Sigmoid colon (tissue), 3 donors: Measurements from ENCODE around the gene HAAO.

Experiments used
- CTCF ChIP-seq, 4 experiments: fragments of 450-650 bp in 3 of 4; fragments of 200-600 bp in 1 of 4; IDR thresholded peaks; one replicate each; pipeline ENCODE4 v1.5.1; 2016 to 2019; ENCODE audit warnings: antibody characterized with exemption in 4 of 4, mild to moderate bottlenecking in 3 of 4, moderate library complexity in 2 of 4
- POLR2A ChIP-seq, 2 donors: fragments of 450-650 bp; IDR thresholded peaks; one replicate each; pipeline ENCODE4 v1.6.1; 2016; ENCODE audit warnings: antibody characterized with exemption in 2 of 2, mild to moderate bottlenecking in 2 of 2, moderate library complexity in 2 of 2

DNA sequence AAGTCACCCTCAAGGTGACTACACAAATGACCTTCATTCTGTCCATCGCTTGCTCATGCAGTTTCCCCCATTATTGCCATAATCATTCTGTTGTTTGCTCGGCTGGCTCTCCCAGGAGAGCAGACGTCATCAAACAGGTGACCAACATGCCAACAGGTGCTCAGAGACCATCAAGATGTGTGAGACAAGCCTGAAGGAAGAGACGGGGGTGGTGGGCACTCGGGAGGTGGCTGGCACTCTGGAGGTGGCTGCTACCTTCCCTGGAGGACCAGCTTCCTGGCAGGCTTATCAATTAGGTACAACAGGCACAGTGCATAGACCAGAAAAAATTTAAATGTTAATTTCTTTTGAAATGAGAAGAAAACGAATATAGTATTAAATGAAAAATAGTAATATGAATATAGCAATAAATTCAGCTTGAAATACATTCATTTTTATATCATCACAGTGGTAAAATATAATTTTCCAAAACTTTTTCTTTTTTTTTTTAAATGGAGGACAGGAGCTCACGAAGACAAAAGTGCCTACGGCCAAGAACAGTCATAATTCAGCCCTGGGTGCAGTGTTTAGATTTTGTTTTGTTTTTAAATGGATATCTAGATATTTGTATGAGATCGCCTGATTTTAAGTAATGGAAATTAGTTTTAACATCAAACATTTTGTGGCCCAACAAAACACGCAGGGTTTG, 16.9 kb upstream of the HAAO start:
- TF ChIP-seq CTCF (IDR thresholded peaks at IDR 0.05) = no peak
- TF ChIP-seq POLR2A (IDR thresholded peaks at IDR 0.05) = no peak
